Kidney epithelial cell (primary cell): ENCODE measurements around the gene SLC17A2. TPM values are rescaled to one million over a fixed set of nuclear protein-coding genes. Genes with fewer than 3 reads are reported as not detected.
A peak's percentile ranks its signal among the peaks of the same experiment; 100 is the strongest.

Experiments used
- DNase-seq: peaks from one replicate; pipeline ENCODE4 v3.0.0-alpha.2; 2010; ENCODE audit warnings: low read depth
- H3K27me3 ChIP-seq: 2 replicates; pipeline ENCODE4 v1.6.0; 2011; ENCODE audit warnings: low read length; ENCODE audit not compliant: control insufficient read depth, insufficient read depth
- H3K36me3 ChIP-seq: 2 replicates; pipeline ENCODE4 v1.5.1; 2011; ENCODE audit warnings: low read length; ENCODE audit not compliant: control insufficient read depth, insufficient read depth
- H3K4me3 ChIP-seq: 2 replicates; pipeline ENCODE4 v1.5.1; 2011; ENCODE audit warnings: low read depth, mild to moderate bottlenecking, control low read depth, low read length
- total RNA-seq: library from RNA; depleted of rRNA; stranded (reverse); fragments of >200 nt; gene quantifications from 2 replicates; pipeline ENCODE4 v1.2.3, GENCODE V29; 2015
- TF ChIP-seq, protein P1 (sequence below): IDR thresholded peaks from 2 replicates; pipeline ENCODE4 v1.5.1; 2011; ENCODE audit warnings: mild to moderate bottlenecking, moderate library complexity, low read length, control low read depth, inconsistent platforms; ENCODE audit not compliant: insufficient read depth, poor library complexity, severe bottlenecking

Gene SLC17A2
- total RNA-seq, 1 donor from 2014 or later: not detected

DNA sequence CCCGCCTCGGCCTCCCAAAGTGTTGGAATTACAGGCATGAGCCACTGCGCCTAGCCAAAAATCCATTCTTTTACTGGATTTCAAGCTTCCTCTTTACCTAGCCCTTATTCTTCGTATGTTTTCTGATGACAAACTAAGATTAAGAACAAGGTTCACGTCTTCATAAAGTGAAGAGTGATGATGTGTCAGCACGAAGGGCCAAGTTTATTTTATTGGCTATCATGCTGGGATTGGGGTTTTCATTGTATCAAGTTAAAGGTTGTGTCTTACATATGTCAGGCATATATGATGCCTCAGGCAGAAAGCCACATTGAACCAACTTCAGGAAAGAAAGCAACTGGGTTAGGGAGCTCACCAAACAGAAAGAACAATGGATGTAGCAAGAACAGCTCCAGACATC is 36.7 kb downstream of the SLC17A2 start:
- Histone ChIP-seq H3K36me3 (no peaks in the 10 kb centered on the region), H3K4me3 (no peak overlapping the region), H3K27me3 (no peaks in the 10 kb centered on the region)
- TF ChIP-seq, protein P1, sequence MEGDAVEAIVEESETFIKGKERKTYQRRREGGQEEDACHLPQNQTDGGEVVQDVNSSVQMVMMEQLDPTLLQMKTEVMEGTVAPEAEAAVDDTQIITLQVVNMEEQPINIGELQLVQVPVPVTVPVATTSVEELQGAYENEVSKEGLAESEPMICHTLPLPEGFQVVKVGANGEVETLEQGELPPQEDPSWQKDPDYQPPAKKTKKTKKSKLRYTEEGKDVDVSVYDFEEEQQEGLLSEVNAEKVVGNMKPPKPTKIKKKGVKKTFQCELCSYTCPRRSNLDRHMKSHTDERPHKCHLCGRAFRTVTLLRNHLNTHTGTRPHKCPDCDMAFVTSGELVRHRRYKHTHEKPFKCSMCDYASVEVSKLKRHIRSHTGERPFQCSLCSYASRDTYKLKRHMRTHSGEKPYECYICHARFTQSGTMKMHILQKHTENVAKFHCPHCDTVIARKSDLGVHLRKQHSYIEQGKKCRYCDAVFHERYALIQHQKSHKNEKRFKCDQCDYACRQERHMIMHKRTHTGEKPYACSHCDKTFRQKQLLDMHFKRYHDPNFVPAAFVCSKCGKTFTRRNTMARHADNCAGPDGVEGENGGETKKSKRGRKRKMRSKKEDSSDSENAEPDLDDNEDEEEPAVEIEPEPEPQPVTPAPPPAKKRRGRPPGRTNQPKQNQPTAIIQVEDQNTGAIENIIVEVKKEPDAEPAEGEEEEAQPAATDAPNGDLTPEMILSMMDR: no peak
- DNase-seq: no peak

DNA sequence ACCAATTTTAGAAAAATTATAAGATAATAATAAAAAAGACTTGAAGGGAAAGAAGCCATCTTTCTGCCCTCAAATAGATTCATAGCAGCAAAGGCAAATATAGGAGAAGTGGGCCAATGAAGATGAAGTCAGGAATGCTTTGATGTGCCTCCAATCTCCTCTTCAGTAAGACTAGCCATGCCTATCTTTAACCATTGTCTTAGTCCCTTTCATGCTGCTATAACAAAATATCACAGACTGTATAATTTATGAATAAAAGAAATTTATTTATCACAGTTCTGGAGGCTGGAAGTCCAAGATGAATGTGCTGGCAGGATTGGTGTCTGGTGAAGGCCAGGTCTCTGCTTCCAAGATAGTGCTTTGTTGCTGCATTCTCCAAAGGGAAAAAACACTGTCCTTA is 37.6 kb downstream of the SLC17A2 start:
- DNase-seq: no peak
- Histone ChIP-seq H3K36me3 (no peaks in the 10 kb centered on the region), H3K4me3 (no peak overlapping the region), H3K27me3 (no peaks in the 10 kb centered on the region)
- TF ChIP-seq, protein P1: no peak

DNA sequence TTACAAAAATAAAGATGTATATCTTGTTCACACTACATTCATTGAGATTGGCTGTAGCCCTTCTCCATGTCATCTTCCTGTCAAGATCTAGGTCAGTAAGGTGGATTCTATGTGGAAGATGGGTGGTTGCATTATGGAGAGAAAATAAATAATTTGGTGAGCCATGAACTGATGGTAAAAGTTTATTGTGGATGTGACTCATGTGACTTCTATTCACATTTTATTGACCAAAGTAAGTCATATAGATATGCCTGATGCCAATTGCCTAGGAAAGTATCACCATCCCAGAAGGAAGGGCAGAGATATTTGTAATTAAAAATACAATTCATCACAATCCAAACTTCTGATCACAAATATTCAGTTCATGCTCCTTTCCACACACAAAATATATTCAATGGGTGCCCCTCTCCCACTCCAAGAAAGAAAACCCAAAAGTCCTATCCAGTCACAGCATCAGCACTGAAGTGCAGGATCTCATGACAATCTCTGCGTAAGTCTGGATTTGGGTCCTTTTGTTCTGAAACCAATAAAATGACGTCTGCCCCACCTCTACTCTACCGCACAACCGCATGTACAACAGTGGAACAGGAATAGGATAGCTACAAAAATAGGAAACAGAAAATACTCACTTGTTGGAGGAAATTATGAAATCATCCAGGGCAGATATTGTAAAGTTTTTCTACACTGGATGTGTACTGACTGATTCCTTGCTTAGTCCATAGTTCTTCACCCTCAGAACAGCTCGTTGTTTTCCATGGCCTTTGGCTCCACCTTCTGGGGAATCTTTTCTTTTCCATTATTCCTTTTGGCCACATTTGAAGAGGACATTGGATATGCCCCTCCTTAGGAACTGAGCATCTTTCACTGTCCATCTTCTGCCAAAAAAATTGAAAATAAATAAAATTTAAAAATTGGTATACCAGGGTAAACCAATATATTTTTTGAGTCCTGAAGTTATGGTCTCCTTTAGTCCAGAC is 40.3 kb downstream of the SLC17A2 start:
- Histone ChIP-seq H3K27me3 (no peaks in the 10 kb centered on the region), H3K36me3 (no peaks in the 10 kb centered on the region), H3K4me3 (no peak overlapping the region)
- DNase-seq: peak; percentile 31
- TF ChIP-seq, protein P1: peak; percentile 60

DNA sequence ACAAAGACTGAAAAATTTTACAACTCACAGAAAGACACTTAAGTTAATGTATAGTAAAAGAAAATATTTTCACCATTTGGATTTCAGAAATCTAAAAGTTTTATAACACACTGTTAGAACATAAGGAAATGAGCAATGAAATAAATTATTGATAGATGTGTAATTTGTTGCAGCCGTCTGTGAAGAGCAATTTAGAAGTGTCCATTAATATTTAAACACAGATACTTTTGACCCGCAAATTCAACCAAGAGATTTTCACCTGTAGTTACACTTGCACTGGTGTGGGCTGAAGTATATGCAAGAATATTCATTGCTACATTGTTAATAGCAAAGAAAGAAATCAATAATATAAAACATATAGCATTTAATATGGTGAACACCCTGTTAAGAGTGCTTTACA is 41.9 kb downstream of the SLC17A2 start:
- TF ChIP-seq, protein P1: no peak
- DNase-seq: no peak
- no peak overlapping the region for H3K4me3 ChIP-seq
- H3K36me3 ChIP-seq: no peaks in the 10 kb centered on the region
- H3K27me3 ChIP-seq: no peaks in the 10 kb centered on the region

DNA sequence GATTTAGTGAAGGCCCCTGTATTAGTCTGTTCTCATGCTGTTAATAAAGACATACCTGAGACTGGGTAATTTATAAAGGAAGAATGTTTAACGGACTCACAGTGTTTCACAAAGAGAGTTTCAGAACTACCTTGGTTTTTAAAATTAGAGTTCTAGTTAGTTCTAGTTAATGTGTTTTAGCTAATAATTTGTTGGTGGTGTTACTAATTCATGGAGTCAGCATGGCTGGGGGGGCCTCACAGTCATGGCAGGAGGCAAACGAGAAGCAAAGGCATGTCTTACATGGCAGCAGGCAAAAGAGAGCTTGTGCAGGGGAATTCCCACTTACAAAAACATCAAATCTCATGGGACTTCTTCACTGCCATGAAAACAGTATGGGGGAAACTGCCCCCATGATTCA is 44.4 kb downstream of the SLC17A2 start:
- DNase-seq: no peak
- TF ChIP-seq, protein P1: no peak
- H3K27me3 ChIP-seq: no peaks in the 10 kb centered on the region

More for the DNA sequence above, 44.4 kb downstream of the SLC17A2 start:
- Histone ChIP-seq H3K4me3 (no peak overlapping the region), H3K36me3 (no peaks in the 10 kb centered on the region)
